Endothelial cell of umbilical vein (primary cell): ENCODE measurements around the gene PAX2. TPM values are rescaled to one million over a fixed set of nuclear protein-coding genes. Genes with fewer than 3 reads are reported as not detected.

Experiments used
- BruUV-seq: library from RNA; stranded (reverse); fragments of 400-500 nt; replicated peaks from 2 replicates; lab custom pipeline; 2021; lab: Mats Ljungman, UMichigan
- CTCF ChIA-PET: fragments of 300-600, 350-600 bp; sonication (Branson Sonifier 250); formaldehyde crosslinking; loops from one replicate; lab custom pipeline; 2021; ENCODE audit warnings: antibody characterized with exemption, inconsistent platforms; lab: Charles Lee
- POLR2A ChIA-PET: fragments of 300-600, 350-600 bp; sonication (Branson Sonifier 250); formaldehyde crosslinking; loops from one replicate; lab custom pipeline; 2021; ENCODE audit warnings: antibody characterized with exemption, inconsistent platforms; lab: Charles Lee
- DNase-seq: peaks from one replicate; pipeline ENCODE4 v3.0.0-alpha.2; 2011; ENCODE audit warnings: low read depth, low spot score
- FAIRE-seq: peaks from 2 replicates; lab custom pipeline; 2011; peaks lifted over from hg19 to GRCh38; lab: Jason Lieb, UNC
- H2AFZ ChIP-seq: 2 replicates; pipeline ENCODE4 v1.6.0; 2012; ENCODE audit warnings: low read depth, low read length, control low read depth, inconsistent platforms
- H3K27ac ChIP-seq: 2 replicates; pipeline ENCODE4 v1.5.1; 2011; ENCODE audit warnings: low read depth, mild to moderate bottlenecking, control low read depth, low read length, moderate library complexity; ENCODE audit not compliant: insufficient read depth
- H3K27me3 ChIP-seq, 2 experiments: 2 replicates each; pipeline versions ENCODE4 v1.6.0 to v1.6.1; 2011; ENCODE audit warnings: low read length in 2 of 2, mixed read lengths in 1 of 2; ENCODE audit not compliant: control insufficient read depth in 2 of 2, insufficient read depth in 2 of 2
- H3K36me3 ChIP-seq, 2 experiments: 2 replicates in 1 of 2; 3 replicates in 1 of 2; pipeline ENCODE4 v1.5.1; 2011; ENCODE audit warnings: low read length in 2 of 2, mild to moderate bottlenecking in 1 of 2, moderate library complexity in 1 of 2; ENCODE audit not compliant: control insufficient read depth in 2 of 2, insufficient read depth in 2 of 2; ENCODE audit errors: extremely low read depth in 1 of 2
- H3K4me1 ChIP-seq: 3 replicates; pipeline ENCODE4 v1.5.1; 2011; ENCODE audit warnings: mild to moderate bottlenecking, low read length; ENCODE audit not compliant: control insufficient read depth, insufficient read depth; ENCODE audit errors: extremely low read depth
- H3K4me2 ChIP-seq: 2 replicates; pipeline ENCODE4 v1.6.1; 2011; ENCODE audit warnings: low read length, control low read depth, mixed read lengths; ENCODE audit not compliant: insufficient read depth
- H3K4me3 ChIP-seq, 3 experiments: fragments of 200-600 bp in 1 of 3; sonication (generic), shearing (Covaris generic) in 1 of 3; replicated peaks in 1 of 3; 2 replicates each; pipeline ENCODE4 v1.5.1; 2011 to 2016; ENCODE audit warnings: control low read depth in 3 of 3, low read length in 3 of 3, mild to moderate bottlenecking in 2 of 3, inconsistent platforms in 1 of 3, low read depth in 1 of 3, moderate library complexity in 1 of 3; ENCODE audit not compliant: insufficient read depth in 1 of 3
- H3K79me2 ChIP-seq: 2 replicates; pipeline ENCODE4 v1.6.0; 2012; ENCODE audit warnings: low read length, inconsistent platforms; ENCODE audit not compliant: control insufficient read depth, insufficient read depth
- H3K9ac ChIP-seq: replicated peaks from 2 replicates; pipeline ENCODE3; 2011; ENCODE audit warnings: low read length, control low read depth; ENCODE audit not compliant: insufficient read depth; ENCODE audit errors: extremely low read depth
- H3K9me1 ChIP-seq: replicated peaks from 3 replicates; pipeline ENCODE4 v1.6.0; 2011; ENCODE audit warnings: mild to moderate bottlenecking, low read length; ENCODE audit not compliant: control insufficient read depth, insufficient read depth; ENCODE audit errors: extremely low read depth
- H3K9me3 ChIP-seq: replicated peaks from 2 replicates; pipeline ENCODE4 v1.5.1; 2012; ENCODE audit warnings: low read length, inconsistent platforms; ENCODE audit not compliant: control insufficient read depth, insufficient read depth
- H4K20me1 ChIP-seq: replicated peaks from 2 replicates; pipeline ENCODE3; 2011; ENCODE audit warnings: mild to moderate bottlenecking, low read length; ENCODE audit not compliant: control insufficient read depth, insufficient read depth; ENCODE audit errors: extremely low read depth
- CTCF ChIP-seq, 2 donors: IDR thresholded peaks; 1 replicate in 1 of 2; 2 replicates in 1 of 2; pipeline ENCODE4 v1.5.1; 2011; ENCODE audit warnings: low read length in 2 of 2, mild to moderate bottlenecking in 2 of 2, moderate library complexity in 2 of 2, control low read depth in 1 of 2, inconsistent platforms in 1 of 2, low read depth in 1 of 2; ENCODE audit not compliant: insufficient read depth in 1 of 2; ENCODE audit errors: extremely low read depth in 1 of 2
- EZH2 ChIP-seq: IDR thresholded peaks from 2 replicates; pipeline ENCODE4 v1.6.1; 2012; ENCODE audit warnings: borderline replicate concordance, low read depth, mild to moderate bottlenecking, moderate library complexity, low read length, inconsistent platforms; ENCODE audit not compliant: severe bottlenecking
- FOS ChIP-seq: IDR thresholded peaks from 2 replicates; pipeline ENCODE4 v1.6.1; 2011; ENCODE audit warnings: mild to moderate bottlenecking, low read length, moderate library complexity, borderline replicate concordance; ENCODE audit not compliant: insufficient read depth
- GATA2 ChIP-seq: IDR thresholded peaks from 2 replicates; pipeline ENCODE4 v1.7.0; 2011; ENCODE audit warnings: low read depth, mild to moderate bottlenecking, moderate library complexity, mixed read lengths, low read length; ENCODE audit not compliant: insufficient read length, insufficient read depth
- JUN ChIP-seq: IDR thresholded peaks from 2 replicates; pipeline ENCODE4 v1.6.1; 2011; ENCODE audit warnings: borderline replicate concordance, low read depth; ENCODE audit not compliant: insufficient read length, insufficient read depth
- MAX ChIP-seq: IDR thresholded peaks from 2 replicates; pipeline ENCODE4 v1.6.1; 2011; ENCODE audit not compliant: insufficient read depth, insufficient read length
- MYC ChIP-seq: IDR thresholded peaks from one replicate; pipeline ENCODE4 v1.6.1; 2011; ENCODE audit warnings: mild to moderate bottlenecking, low read depth, low read length
- POLR2A ChIP-seq: IDR thresholded peaks from 2 replicates; pipeline ENCODE4 v1.6.1; 2012; ENCODE audit warnings: low read depth, mild to moderate bottlenecking, control low read depth, low read length
- POLR2AphosphoS5 ChIP-seq: IDR thresholded peaks from 2 replicates; pipeline ENCODE4 v1.6.1; 2012; ENCODE audit warnings: low read depth, mild to moderate bottlenecking, control low read depth, low read length, moderate library complexity; ENCODE audit not compliant: insufficient read depth
- dilution Hi-C: fragments of 300-500 bp; cut with MboI; formaldehyde crosslinking; loops from one replicate; pipeline ENCODE4 v1.15.0; 2019; ENCODE audit warnings: low sequenced_read_pairs; ENCODE audit not compliant: extremely low pct_ligation_motif_present
- intact Hi-C: fragments of 100-400 bp; cut with micrococcal nuclease; formaldehyde crosslinking; loops from one replicate; pipeline ENCODE4 v1.10.0; 2022
- polyA plus RNA-seq, 4 experiments: library from polyadenylated mRNA; depleted of rRNA in 3 of 4; stranded (reverse) in 3 of 4; unstranded in 1 of 4; fragments of >200 nt; gene quantifications; 2 replicates each; pipeline versions ENCODE4 v1.2.1 to v1.2.3, GENCODE V29; 2011 to 2012; ENCODE audit warnings: missing spikeins in 1 of 4
- total RNA-seq: library from RNA; stranded (reverse); gene quantifications from 2 replicates; pipeline ENCODE4 v1.2.3, GENCODE V29; 2021

The PAX2 gene
- total and polyA plus RNA-seq, 2 donors (not counting 3 experiments of a cell fraction or from before 2014, with no cell fraction given) = not detected

GRCh38 chr10:100819424-100819823 lies 74.0 kb downstream of the PAX2 start:
- TF ChIP-seq MYC (no peak), EZH2 (no peak), CTCF (IDR thresholded peaks at IDR 0.05; ENCODE audit: extremely low read depth in 1 of 2, insufficient read depth in 1 of 2, low read depth in 1 of 2, low read length in 2 of 2) (no peak), MAX (no peak), POLR2AphosphoS5 (no peak), POLR2A (no peak), FOS (no peak), GATA2 (no peak), JUN (no peak)
- Histone ChIP-seq H3K9me3 (no peaks in the 10 kb centered on the region), H3K9me1 (no peaks in the 10 kb centered on the region), H3K79me2 (no peaks in the 10 kb centered on the region), H3K4me3 (no peak overlapping the region), H3K27me3 (peaks cover 26 to 36% of the 10 kb centered on the region in 2 experiments), H3K4me1 (no peaks in the 10 kb centered on the region), H2AFZ (no peak overlapping the region), H3K36me3 (no peaks in the 10 kb centered on the region), H4K20me1 (no peaks in the 10 kb centered on the region), H3K9ac (no peak overlapping the region), H3K27ac (no peak overlapping the region), H3K4me2 (no peak overlapping the region)
- FAIRE-seq (no peak), DNase-seq (no peak)
- dilution Hi-C loops (no loop called here), intact Hi-C loops (no loop called here)
- BruUV-seq = no TSS peak
- CTCF ChIA-PET = no interaction called here
- POLR2A ChIA-PET = no interaction called here
